BLaER1 (cell line): ENCODE results near the gene CLASP1.
"Not testable (repeated sequence)": the region's sequence is repeated elsewhere in the genome, so short reads cannot be mapped to it uniquely, and the experiment has no call there.

Source experiments
- H3K27ac ChIP-seq: shearing (Covaris generic); formaldehyde crosslinking; 2 replicates; pipeline ENCODE4 v1.8.1; 2022
- H3K27me3 ChIP-seq: shearing (Covaris generic); formaldehyde crosslinking; 2 replicates; pipeline ENCODE4 v1.8.1; 2022
- H3K36me3 ChIP-seq: shearing (Covaris generic); formaldehyde crosslinking; 2 replicates; pipeline ENCODE4 v1.8.1; 2022
- H3K4me1 ChIP-seq: shearing (Covaris generic); formaldehyde crosslinking; 2 replicates; pipeline ENCODE4 v1.8.1; 2022
- H3K4me2 ChIP-seq: shearing (Covaris generic); formaldehyde crosslinking; 2 replicates; pipeline ENCODE4 v1.8.1; 2022
- H3K4me3 ChIP-seq: shearing (Covaris generic); formaldehyde crosslinking; 2 replicates; pipeline ENCODE4 v1.8.1; 2022
- H3K9ac ChIP-seq: shearing (Covaris generic); formaldehyde crosslinking; 2 replicates; pipeline ENCODE4 v1.8.1; 2022
- H3K9me3 ChIP-seq: shearing (Covaris generic); formaldehyde crosslinking; 2 replicates; pipeline ENCODE4 v1.8.1; 2022
- H4K20me1 ChIP-seq: shearing (Covaris generic); formaldehyde crosslinking; 2 replicates; pipeline ENCODE4 v1.8.1; 2022
- Cebpa-rat ChIP-seq: shearing (Covaris generic); IDR thresholded peaks from 2 replicates; pipeline ENCODE4 v1.8.1; 2022

Gene CLASP1

DNA sequence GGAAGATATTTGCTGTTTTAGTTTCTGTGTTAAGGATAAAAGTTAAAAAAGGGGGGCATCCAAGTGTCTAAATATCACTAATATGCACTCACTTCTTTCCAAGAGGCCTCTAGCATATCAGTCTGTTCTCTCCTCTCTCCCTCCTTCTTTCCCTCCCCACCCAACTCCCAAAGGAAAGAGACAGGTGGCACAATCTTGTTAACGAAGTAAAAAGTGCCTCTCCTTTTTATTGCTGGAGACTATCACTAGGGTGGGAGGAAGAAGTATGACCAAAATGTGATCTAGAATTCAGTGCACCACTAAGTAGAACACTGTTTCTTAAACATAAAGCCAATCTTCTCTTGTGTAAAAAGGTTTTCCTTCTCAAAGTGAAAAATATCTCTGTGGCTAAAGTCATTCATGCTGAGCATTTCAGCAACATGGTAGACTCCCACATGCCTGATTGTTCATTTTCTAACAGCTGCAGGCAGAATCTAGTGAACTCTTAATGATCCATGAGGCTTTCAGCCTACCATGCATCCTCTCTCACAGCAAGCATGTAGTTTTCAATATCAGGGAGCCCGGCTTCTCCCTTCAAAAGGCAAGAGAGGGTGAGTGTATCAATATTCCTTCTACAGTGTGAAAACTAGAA is 79.1 kb downstream of the CLASP1 start:
- Histone ChIP-seq H3K36me3 (peaks cover 67% of the 10 kb centered on the region), H3K9ac (no peak overlapping the region), H3K4me1 (no peaks in the 10 kb centered on the region), H3K27me3 (no peaks in the 10 kb centered on the region), H3K4me3 (no peak overlapping the region), H3K4me2 (no peak overlapping the region), H3K9me3 (peaks cover 10% of the 10 kb centered on the region), H3K27ac (no peak overlapping the region), H4K20me1 (peaks cover 96% of the 10 kb centered on the region)
- no peak for TF ChIP-seq Cebpa-rat

DNA sequence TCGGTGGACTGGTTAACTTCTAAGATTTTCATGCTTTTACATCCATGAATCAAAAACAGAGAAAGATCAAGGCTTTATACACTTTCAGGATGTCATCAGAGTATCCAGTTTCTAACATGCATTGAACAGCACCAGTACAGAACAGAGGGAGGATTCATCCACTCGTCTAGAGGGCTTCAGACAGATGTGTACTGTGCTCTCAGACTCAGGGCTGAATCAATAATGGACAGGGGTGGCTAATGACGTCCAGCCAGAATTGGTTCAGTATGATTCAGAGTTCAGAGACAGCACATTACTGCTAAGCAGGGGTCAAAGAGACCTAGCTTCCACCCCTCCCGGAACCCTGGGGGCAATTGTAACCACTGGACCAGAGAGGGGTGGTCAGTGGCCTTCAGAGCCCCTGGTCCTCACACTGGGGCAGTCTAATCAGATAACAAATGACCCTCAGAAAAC is 81.3 kb downstream of the CLASP1 start:
- Histone ChIP-seq H3K4me3 (no peak overlapping the region), H3K4me2 (no peak overlapping the region), H3K27me3 (no peaks in the 10 kb centered on the region), H3K27ac (no peak overlapping the region), H3K9ac (no peak overlapping the region), H3K9me3 (peaks cover 25% of the 10 kb centered on the region), H4K20me1 (peaks cover 88% of the 10 kb centered on the region), H3K36me3 (peaks cover 78% of the 10 kb centered on the region), H3K4me1 (no peaks in the 10 kb centered on the region)
- no peak for TF ChIP-seq Cebpa-rat

DNA sequence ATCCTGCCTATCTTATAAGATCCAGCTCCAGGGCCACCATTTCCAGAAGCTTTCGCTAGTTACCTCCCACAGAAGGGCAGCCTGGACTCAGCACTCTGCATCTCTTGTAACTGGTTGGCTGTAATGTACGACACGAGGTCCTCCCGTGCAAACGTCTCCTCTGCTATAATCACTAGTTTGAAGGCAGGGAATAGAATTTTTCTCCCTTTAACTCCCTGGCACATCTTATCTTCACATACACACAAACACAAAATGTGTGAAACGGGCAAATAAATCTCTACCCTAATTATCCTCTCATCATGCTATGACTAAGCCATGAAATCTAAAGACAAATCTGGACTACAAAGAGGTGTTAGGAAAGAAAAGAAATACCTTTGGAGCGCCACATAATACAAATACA is 81.8 kb downstream of the CLASP1 start:
- TF ChIP-seq Cebpa-rat = no peak
- H3K4me1 ChIP-seq = no peaks in the 10 kb centered on the region
- H3K9ac ChIP-seq = no peak overlapping the region
- H4K20me1 ChIP-seq = peaks cover 90% of the 10 kb centered on the region
- no peak overlapping the region for H3K4me3 ChIP-seq
- H3K27me3 ChIP-seq = no peaks in the 10 kb centered on the region
- peaks cover 73% of the 10 kb centered on the region for H3K36me3 ChIP-seq
- peaks cover 25% of the 10 kb centered on the region for H3K9me3 ChIP-seq
- no peak overlapping the region for H3K27ac ChIP-seq
- no peak overlapping the region for H3K4me2 ChIP-seq

DNA sequence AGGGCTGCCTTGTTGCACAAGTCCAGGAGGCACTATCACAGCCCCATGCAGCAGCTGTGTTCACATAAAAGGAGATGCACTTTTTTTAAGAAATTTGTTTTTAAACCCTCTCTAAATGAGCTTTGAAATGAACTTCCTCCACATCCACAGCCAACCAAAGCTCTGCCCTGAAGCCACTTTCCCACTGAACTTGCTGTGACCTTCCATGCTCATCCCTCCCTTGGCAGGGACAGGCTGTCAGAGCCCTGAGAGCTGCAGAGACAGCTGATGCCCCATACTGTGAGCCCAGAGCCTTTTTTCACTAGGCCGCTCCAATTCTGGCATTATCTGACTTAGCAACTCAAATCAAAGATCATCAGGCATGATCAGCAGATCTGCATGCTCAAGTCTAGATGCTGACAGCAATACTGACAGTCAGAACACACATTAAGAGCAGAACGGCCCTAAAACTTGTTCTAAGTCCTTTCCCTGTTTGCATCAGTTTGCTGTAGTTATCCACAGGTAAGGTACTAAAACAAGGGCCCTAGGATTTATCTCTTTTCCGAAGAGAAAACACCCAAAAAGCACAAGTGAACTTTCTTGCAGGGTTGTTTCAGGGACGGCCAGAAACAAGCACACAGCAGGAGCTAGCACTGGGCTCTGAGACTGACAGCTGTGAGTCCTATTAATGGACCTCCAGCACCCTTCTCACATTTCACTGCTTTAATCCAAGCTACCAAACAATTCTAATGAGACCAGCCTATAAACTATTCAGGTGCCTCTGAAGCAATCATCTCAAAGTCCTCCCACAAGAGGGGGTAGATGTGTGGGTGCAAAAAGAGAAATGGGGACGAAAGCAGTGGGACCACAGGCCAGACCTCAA is 83.6 kb downstream of the CLASP1 start:
- Histone ChIP-seq H3K27ac (no peak overlapping the region), H4K20me1 (peaks cover 90% of the 10 kb centered on the region), H3K4me3 (no peak overlapping the region), H3K4me2 (no peak overlapping the region), H3K9me3 (peaks cover 25% of the 10 kb centered on the region), H3K9ac (no peak overlapping the region), H3K36me3 (peaks cover 67% of the 10 kb centered on the region), H3K27me3 (no peaks in the 10 kb centered on the region), H3K4me1 (no peaks in the 10 kb centered on the region)
- TF ChIP-seq Cebpa-rat = no peak

DNA sequence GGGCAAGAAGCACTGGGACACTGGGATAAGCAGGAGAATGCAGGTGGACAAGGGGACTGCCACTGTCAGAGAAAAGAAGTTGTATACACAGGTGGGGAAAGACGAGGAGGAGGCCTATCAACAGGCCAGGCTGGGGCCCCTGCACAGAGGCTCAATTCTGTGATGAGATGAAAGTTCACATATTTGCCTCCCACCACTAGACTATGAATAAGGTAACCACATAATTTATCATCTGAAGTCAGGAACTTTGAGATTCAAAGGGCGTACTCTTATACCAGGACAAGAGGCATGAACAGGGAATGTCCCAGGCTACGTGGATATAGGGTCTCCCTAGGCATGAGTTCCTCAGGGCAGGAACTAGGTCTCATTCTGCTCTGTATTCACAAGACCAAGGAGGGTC is 84.4 kb downstream of the CLASP1 start:
- no peak for TF ChIP-seq Cebpa-rat
- H3K4me1 ChIP-seq = no peaks in the 10 kb centered on the region
- H3K9me3 ChIP-seq = peaks cover 25% of the 10 kb centered on the region
- H3K9ac ChIP-seq = no peak overlapping the region
- H3K27me3 ChIP-seq = no peaks in the 10 kb centered on the region
- H3K4me3 ChIP-seq = no peak overlapping the region
- no peak overlapping the region for H3K4me2 ChIP-seq
- no peak overlapping the region for H3K27ac ChIP-seq
- H4K20me1 ChIP-seq = peaks cover 90% of the 10 kb centered on the region
- H3K36me3 ChIP-seq = peaks cover 62% of the 10 kb centered on the region

DNA sequence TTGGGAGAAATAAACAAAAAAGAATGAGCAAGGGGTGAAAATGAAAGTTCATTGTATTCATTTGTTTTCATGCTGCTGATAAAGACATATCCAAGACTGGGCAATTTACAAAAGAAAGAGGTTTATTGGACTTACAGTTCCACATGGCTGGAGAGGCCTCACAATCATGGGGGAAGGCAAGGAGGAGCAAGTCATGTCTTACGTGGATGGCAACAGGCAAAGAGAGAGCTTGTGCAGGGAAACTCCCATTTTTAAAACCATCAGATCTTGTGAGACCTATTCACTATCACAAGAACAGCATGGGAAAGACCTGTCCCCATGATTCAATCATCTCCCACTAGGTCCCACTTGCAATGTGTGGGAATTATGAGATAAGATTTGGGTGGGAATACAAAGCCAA is 85.5 kb downstream of the CLASP1 start:
- not testable (repeated sequence) for H3K4me2 ChIP-seq, H3K4me1 ChIP-seq, H3K9ac ChIP-seq, H3K27ac ChIP-seq, H3K4me3 ChIP-seq, H3K27me3 ChIP-seq
- Histone ChIP-seq H4K20me1 (peaks cover 90% of the 10 kb centered on the region), H3K9me3 (peaks cover 25% of the 10 kb centered on the region), H3K36me3 (peaks cover 52% of the 10 kb centered on the region)

DNA sequence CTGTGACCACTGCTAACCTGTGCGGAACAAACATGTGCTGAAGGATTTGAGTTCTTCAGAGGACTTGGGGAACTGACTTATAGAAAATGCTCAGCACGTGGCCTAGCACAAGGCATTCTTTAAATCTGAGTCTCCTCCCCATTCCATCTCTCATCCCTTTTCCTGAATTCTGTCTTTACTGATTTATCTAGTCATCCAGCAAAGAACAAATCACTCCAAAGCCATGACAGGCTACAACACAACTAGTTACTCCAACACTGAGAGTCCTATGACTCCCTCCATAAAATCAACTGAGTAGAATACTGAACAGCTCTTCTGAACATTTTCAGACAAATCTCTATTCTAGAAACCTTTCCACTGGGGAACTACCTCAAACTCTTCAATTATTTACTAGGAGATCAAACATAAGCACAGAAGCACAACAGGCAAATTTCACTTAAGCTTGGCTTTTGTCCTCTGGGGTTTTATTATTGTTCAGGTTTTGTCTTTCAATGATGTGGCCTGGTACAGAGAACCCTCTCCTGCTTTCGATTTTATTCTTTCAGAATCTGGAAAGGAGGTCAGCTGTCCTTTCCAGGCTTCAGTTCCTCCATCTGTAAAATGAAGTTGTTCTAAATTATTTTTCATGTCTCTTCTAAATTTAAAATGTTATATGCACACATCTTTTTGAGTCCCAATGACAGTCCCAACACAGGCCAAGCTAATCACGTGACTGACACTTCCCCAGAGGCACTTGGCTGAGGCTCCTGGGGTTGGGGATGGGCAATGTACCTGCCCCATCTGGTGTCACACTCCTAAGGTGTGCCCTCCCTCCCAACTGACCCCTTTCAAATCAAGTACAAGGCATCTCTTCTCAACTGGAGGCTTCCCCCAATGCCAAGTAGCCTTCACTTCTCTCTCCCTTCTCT is 86.7 kb downstream of the CLASP1 start:
- Histone ChIP-seq H4K20me1 (peaks cover 90% of the 10 kb centered on the region), H3K4me2 (no peak overlapping the region), H3K4me1 (peaks cover 9% of the 10 kb centered on the region)

DNA sequence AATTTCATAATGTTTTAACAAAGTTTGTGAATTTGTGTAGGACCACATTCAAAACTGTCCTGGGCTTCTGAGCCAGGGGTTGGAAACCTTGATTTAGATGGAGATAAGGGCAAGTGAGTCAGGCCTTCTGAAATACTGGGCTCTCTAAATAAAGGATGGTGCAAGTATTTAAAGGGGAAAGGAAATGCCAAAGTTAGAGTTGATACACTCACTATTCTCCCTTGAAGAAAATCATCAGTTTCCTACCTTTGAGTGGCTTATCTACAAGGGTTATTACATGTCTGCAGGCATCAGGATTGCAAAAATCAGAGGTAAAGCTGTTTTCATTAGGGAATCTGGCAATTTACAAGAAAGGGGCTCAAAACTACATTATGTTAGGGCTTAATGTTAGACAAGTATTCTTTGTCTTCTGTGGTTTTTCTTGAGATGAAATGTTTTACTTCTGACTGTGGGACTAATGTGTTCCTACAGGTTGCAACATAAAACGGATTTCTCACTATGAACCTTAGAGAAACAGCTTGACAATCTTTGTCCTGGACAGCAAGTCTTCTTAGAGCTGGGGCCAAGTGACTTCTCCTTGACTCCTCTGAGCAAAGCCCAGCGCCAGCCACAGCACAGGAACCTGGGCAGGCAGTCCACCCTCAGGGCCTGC is 87.5 kb downstream of the CLASP1 start:
- Histone ChIP-seq H4K20me1 (peaks cover 90% of the 10 kb centered on the region), H3K36me3 (peaks cover 35% of the 10 kb centered on the region), H3K4me2 (no peak overlapping the region), H3K27ac (no peak overlapping the region), H3K9ac (no peak overlapping the region), H3K4me1 (peaks cover 12% of the 10 kb centered on the region), H3K4me3 (no peak overlapping the region), H3K9me3 (peaks cover 25% of the 10 kb centered on the region), H3K27me3 (no peaks in the 10 kb centered on the region)
- no peak for TF ChIP-seq Cebpa-rat

More for the DNA sequence above, 86.7 kb downstream of the CLASP1 start:
- no peak overlapping the region for H3K27ac ChIP-seq
- peaks cover 43% of the 10 kb centered on the region for H3K36me3 ChIP-seq
- no peak overlapping the region for H3K9ac ChIP-seq
- TF ChIP-seq Cebpa-rat = no peak
- peaks cover 25% of the 10 kb centered on the region for H3K9me3 ChIP-seq
- H3K27me3 ChIP-seq = no peaks in the 10 kb centered on the region
- H3K4me3 ChIP-seq = no peak overlapping the region

DNA sequence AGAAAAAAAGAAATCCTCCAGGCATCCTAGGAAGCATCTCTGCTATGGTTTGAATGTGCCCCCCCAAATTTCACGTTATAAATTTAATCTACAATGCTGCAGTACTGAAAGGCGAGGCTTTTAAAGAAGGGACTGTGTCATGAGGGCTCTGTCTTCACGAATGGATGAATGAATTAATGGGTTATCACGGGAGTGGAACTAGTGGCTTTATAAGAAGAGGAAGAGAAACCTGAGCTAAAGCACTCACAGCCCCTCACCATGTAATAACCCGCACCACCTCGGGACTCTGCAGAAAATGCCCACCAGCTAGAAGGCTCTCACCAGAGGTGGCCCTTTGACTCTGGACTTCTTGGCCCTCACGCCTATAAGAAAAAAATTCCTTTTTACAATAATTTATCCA is 90.9 kb downstream of the CLASP1 start:
- Histone ChIP-seq H3K36me3 (0 out of 2 replicates have a peak, but pooled peaks cover 5% of the 10 kb centered on the region), H3K9ac (no peak overlapping the region), H3K4me3 (no peak overlapping the region), H4K20me1 (peaks cover 96% of the 10 kb centered on the region), H3K4me1 (peaks cover 36% of the 10 kb centered on the region), H3K9me3 (no peaks in the 10 kb centered on the region), H3K4me2 (no peak overlapping the region), H3K27me3 (no peaks in the 10 kb centered on the region), H3K27ac (no peak overlapping the region)
- TF ChIP-seq Cebpa-rat = no peak
